Stimulated activated CD8-positive, alpha-beta memory T cell treated with anti-CD3 and anti-CD28 coated beads, Interleukin-4, amount 100 ng/mL, for 1 hour (primary cell): ENCODE measurements around the gene JAK2.
"Not testable (repeated sequence)": the region's sequence is repeated elsewhere in the genome, so short reads cannot be mapped to it uniquely, and the experiment has no call there.

Experiments
- DNase-seq, 2 donors: peaks; one replicate each; pipeline ENCODE4 v3.0.0-alpha.2; 2020; ENCODE audit warnings: low read depth in 2 of 2, low spot score in 1 of 2

JAK2 gene

DNA sequence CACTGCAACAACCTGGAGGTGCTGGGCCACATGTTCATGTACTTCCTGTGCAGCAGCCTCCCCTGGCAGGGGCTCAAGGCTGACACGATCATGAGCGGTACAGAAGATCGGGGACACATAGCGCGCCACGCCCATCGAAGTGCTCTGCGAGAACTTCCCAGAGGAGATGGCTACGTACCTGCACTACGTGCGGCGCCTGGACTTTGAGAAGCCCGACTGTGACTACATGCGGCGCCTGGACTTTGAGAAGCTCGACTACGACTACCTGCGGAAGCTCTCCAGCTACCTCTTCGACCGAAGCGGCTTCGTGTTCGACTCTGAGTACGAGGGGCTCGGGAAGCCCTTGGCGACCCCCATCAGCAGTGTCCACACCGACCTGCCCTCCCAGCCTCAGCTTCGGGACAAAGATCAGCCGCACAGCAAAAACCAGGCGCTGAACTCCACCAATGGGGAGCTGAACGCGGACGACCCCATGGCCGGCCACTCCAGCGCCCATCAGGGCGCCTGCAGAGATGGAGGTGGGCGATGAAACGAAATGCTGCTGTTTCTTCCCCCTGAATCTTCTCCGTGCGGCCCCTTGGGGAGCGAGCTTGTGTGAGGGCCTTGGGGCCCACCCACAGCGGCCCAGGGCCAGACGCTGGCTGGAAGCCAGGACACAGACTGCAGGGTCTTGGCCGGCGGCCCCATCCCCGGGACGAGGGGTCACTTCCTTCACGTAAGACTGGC is 56.5 kb downstream of the JAK2 start:
- DNase-seq, result no peak

DNA sequence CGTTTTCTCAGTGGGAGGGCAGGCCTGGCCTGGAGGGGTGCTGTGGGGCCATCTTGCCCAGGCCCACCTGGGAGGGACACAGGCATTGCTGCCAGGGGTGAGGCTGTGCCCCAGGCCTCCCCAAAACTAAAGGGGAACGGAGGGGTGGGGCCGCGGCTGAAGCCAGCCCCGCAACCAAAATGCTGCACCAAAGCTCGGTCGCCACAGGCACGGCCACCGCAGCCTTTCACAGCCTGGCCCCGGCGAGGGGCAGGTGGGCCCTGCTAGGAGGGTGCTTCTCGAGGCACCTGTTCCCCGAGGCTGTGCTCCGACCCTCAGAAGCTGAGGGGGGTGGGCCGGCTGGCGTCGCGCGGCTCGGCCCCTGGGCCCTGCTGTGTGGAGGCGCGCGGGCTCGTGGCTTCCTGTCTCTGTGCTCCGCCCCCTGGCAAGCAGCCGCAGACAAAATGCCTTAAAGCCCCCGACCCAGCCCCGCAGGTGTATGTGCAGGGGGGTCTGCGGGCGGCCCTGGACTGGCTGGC is 57.6 kb downstream of the JAK2 start:
- DNase-seq, result no peak

DNA sequence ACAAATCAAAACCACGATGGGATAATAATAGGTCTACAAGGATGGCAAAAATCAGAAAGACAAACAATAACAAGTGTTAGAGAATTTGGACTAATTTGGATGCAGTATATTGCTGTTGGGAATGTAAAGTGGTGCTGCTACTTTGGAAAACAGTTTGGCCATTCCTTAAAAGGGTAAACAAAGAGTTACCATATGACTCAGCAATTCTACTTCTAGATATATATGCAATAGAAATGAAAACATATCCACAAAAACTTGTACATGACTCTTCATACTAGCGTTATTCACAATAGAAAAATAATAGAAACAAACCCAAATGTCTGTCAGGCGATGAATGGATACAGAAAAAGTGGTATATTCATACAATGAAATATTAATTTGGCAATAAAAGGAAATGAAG is 58.3 kb downstream of the JAK2 start:
- DNase-seq, result no peak

DNA sequence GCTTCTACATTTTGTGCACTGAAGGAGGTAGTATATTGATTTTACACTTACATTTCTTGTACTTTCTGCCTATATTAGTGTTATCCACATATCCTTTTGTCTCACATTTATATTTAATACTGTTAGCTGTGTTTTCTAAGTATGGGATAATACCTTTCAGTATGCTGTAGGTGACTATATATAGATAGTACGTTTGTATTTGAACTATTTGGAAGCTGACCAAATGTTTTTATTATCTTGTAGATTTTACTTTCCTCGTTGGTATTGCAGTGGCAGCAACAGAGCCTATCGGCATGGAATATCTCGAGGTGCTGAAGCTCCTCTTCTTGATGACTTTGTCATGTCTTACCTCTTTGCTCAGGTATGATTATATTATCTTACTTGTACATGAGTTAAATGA is 59.1 kb downstream of the JAK2 start:
- DNase-seq, result no peak

DNA sequence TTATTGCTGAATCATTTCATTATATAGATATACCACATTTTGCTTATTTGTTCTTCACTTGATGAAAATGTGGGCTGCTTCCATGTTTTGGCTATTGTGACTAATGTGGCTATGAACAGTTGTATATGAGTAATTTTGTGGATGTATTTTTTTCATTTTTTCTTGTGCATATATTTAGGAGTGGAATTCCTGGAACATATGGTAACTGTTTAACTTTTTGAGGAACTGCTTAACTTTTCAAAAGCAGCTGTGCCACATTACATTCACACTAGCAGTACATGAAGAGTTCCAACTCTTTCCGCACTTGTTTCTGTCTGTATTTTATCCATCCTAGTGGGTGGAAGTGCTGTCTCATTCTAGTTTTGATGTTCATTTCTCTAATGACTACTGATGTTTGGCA is 67.8 kb downstream of the JAK2 start:
- no peak for DNase-seq

DNA sequence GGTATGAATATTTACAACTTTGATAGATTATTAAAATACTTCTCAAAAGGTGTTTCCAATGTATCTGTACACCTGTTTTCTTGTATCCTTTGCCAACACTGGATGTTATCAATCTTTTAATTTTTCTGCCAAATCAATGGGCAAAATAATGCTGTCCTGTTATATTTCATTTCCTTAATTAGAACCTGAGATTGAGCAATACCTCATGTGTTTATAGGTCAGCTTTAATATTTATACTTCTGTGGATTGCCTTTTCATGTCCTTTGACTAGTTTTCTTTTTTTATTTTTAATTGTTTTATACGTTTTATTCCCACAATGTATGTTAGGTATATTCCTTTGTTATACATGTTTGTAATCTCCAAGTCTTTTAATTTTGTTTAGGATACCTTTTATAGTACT is 77.6 kb downstream of the JAK2 start:
- DNase-seq, result no peak

DNA sequence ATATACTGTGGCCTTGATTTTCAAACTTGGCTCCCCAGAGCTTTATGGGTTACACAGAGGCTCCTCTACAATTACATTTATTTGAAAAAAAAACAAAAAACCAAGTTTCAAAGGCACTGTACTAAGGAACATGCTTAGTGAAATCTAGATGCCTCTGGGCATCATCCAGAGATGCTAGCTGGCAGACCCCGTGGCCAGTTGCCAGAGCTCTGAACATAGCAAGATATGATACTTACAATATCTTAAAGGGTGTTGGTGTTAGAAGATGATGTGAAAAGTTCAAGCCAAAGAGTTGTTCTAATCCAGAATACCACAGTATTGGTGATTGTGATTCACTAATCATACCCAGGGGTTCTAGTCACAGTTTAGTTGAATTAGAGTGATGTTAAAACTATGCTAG is 87.8 kb downstream of the JAK2 start:
- no peak for DNase-seq

DNA sequence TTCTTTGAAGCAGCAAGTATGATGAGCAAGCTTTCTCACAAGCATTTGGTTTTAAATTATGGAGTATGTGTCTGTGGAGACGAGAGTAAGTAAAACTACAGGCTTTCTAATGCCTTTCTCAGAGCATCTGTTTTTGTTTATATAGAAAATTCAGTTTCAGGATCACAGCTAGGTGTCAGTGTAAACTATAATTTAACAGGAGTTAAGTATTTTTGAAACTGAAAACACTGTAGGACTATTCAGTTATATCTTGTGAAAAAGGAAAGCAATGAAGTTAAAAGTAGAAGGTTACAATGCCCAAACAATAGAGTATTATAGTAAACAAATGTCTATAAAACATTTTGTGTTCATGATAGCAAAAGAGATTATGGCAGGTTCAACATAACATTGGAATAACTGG is 88.6 kb downstream of the JAK2 start:
- DNase-seq, result no peak

DNA sequence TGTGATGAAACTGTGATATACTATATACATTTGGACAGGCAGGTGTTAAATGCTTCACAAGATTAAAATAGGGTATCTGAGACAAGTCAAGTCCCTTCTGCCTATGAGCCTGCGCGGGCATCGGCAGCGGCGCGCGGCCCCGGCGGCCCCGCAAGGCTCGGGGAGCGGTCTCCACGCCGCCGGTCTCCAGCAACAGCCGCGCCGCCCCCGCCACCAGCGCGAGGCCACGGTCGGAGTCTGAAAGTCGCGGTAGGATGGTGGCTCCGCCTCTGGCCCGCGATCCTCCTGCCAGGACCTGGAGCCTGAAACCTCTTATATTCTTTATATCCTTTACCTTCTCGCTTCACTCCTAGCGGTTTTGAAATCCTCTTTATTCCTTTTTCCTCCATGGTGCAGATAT is 100.9 kb downstream of the JAK2 start:
- no peak for DNase-seq

DNA sequence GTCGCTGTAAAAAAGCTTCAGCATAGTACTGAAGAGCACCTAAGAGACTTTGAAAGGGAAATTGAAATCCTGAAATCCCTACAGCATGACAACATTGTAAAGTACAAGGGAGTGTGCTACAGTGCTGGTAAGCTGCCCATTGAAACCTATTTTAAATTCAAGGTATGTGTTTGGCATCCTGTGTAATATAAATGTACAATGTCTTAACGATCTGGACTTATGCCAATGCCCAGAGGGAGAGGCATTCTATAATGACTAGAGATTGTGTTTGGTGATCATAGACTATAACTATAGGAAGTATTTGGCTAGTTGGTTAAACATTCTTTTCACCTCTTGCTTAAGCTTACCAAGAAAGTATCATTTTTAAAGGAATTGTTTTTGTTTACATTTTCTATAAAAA is 104.7 kb downstream of the JAK2 start:
- no peak for DNase-seq

DNA sequence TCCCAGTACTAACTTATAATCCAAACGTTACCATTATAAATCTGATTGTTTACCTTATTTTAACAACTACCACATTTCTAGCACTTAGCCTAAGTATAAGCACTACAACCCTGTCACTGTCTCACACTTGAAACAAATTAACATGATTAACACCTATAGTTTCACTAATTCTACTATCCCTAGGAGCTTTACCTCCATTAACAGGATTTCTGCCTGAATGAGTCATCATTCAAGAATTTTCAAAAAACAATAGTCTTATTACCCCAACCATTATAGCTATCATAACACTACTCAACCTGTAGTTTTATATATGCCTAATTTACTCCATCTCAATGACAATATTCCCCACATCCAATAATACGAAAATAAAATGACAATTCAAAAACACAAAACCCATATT is 110.7 kb downstream of the JAK2 start:
- no peak for DNase-seq

DNA sequence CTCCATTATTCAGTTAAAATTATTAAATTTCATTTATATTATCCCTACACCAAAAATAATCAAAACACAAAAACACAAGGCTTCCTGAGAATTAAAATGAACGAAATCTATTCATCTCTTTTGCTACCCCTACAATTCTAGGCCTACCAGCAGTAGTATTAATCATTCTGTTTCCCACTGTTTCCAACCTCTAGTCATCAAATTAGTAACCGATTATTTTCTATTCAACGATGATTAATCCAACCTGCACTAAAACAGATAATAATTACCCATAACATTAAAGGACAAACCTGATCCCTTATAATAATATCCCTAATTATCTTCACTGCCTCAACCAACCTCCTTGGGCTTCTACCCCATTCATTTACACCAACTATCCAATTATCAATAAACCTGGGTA is 114.4 kb downstream of the JAK2 start:
- no peak for DNase-seq

DNA sequence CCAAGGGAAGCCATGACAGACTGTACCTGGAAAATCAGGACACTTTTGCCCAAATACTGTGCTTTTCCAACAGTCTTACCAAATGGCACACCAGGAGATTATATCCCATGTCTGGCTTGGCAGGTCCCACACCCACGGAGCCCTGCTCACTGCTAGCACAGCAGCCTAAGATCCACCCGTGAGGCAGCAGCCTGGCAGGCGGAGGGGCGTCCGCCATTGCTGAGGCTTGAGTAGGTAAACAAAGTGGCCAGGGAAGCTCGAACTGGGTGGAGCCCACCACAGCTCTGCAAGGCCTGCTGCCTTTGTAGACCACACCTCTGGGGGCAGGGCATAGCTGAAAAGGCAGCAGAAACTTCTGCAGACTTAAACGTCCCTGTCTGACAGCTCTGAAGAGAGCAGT is 116.1 kb downstream of the JAK2 start:
- not testable (repeated sequence) for DNase-seq

DNA sequence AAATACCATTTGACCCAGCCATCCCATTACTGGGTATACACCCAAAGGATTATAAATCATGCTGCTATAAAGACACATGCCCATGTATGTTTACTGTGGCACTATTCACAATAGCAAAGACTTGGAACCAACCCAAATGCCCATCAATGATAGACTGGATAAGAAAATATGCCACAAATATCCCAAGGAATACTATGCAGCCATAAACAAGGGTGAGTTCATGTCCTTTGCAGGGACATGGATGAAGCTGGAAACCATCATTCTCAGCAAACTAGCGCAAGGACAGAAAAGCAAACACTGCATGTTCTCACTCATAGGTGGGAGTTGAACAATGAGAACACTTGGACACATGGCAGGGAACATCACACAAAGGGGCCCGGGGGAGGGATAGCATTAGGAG is 121.4 kb downstream of the JAK2 start:
- DNase-seq, result not testable (repeated sequence)

DNA sequence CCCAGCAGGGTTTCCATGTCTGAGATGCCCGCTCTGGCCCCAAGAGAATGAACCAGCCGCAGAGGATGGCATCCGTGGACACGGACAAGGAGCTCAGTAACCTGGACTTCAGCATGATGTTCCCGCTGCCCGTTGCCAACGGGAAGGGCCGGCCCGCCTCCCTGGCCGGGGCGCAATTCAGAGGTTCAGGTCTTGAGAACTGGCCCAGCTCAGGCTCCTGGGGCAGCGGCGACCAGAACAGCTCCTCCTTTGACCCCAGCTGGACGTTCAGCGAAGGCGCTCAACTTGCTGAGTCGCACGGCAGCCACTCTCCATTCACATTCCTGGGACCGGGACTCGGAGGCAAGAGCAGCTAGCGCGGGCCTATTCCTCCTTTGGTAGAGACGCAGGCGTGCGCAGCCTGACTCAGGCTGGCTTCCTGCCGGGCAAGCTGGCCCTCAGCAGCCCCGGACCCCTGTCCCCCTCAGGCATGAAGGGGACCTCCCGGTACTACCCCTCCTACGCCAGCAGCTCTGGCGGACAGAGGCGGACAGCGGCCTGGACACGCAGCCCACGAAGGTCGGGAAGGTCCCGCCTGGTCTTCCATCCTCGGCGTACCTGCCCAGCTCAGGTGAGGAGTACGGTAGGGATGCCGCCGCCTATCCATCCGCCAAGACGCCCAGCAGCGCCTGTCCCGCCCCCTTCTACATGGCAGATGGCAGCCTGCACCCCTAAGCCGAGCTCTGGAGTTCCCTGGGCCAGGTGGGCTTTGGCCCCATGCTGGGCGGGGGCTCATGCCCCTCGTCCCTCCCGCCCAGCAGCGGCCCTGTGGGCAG is 126.0 kb downstream of the JAK2 start:
- no peak for DNase-seq

DNA sequence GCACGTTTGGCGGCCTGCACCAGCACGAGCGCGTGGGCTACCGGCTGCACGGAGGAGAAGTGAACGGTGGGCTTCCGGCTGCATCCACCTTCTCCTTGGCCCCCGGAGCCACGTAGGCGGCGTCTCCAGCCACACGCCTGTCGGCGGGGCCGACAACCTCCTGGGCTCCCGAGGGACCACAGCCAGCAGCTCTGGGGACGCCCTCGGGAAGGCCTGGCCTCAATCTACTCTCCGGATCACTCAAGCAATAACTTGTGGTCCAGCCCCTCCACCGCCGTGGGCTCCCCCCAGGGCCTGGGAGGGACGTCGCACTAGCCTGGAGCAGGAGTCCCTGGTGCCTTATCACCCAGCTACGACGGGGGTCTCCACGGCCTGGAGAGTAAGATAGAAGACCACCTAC is 126.6 kb downstream of the JAK2 start:
- no peak for DNase-seq

DNA sequence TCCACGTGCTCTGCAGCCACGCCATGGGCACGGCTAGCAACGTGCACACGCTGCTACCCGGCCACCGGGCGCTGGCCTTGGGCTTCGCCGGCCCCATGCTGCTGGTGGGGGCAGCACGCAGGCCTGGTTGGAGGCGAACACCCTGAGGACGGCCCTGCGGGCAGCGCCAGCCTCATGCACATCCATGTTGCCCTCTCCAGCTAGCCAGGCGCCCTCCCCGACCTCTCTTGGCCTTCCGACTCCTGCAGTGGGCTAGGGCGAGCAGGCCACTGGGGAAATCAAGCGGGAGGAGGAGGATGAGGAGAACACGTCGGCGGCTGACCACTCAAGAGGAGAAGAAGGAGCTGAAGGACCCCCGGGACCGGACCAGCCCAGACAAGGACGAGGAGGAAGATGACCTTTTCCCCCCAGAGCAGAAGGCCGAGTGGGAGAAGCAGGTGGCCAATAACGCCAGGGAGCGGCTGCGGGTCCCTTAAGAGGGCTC is 127.1 kb downstream of the JAK2 start:
- DNase-seq, result no peak

DNA sequence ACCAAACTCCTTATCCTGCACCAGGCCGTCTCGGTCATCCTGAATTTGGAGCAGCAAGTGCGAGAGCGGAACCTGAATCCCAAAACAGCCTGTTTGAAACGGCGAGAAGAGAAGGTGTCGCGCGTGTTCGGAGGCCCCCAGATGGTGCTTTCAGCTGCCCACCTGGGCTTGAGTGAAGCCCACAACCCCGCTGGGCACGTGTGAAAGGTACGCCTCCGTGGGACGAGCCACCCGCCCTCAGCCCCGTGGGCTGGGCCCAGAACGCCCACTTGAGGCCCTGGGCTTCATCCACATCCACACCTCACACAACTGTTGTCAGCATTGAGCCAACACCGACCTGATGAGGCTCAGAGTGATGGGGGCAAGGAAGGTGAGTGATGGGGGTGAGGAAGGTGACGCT is 127.6 kb downstream of the JAK2 start:
- no peak for DNase-seq

DNA sequence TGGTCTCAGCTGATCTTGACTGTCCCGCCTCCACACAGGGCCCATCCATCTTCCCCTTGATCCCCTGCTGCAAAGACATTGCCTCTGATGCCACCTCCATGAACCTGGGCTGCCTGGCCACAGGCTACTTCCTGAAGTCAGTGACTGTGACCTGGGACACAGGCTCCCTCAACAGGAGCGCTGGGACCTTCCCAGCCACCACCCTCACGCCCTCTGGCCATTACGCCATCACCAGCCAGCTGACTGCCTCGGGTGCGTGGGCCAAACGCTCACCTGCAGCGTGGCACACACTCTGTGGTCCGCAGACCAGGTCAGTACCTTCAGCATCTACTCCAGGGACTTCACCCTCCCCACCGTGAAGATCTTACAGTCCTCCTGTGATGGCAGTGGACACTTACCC is 128.5 kb downstream of the JAK2 start:
- DNase-seq, result no peak

DNA sequence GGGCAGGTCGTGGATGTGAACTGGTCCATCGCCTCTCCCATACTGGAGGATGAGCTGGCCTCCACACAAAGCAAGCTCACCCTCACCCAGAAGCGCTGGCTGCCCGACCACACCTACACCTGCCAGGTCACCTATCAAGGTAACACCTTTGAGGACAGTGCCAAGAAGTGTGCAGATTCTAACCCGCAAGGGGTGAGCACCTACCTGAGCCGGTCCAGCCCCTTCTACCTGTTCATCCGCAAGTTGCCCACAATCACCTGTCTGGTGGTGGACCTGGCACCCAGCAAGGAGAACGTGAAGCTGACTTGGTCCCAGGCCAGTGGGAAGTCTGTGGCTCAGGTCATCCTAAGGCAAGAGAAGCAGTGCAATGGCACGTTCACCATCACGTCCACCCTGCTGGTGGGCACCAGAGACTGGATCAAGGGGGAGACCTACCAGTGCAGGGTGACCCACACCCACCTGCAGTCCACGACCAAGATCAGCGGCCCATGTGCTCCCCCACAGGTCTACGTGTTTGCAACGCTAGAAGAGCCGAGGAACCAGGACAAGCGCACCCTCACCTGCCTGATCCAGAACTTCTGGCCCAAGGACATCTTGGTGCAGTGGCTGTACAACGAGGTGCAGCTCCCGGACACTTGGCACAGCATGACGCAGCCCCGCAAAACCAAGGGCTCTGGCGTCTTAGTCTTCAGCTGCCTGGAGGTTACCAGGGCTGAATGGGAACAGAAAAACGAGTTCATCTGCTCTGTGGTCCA is 129.1 kb downstream of the JAK2 start:
- no peak for DNase-seq

DNA sequence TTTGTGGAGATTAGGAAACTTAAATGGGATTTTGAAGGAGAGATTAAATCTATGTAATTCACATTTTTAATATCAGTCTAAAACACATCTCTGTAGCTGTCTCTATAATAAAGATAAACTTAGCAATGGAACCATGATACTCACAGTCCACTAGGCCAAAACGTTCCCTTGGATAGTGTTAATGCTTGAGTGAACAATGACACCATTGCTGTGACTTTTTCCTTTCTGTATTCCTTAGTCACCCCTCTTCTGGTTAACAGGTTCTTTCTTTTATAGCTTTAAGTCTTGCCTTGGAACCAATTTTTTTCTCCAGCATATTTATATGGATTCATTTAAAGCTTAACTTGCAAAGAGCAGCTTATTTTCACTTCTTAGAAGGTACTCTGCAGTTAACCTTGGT is 137.0 kb downstream of the JAK2 start:
- no peak for DNase-seq

DNA sequence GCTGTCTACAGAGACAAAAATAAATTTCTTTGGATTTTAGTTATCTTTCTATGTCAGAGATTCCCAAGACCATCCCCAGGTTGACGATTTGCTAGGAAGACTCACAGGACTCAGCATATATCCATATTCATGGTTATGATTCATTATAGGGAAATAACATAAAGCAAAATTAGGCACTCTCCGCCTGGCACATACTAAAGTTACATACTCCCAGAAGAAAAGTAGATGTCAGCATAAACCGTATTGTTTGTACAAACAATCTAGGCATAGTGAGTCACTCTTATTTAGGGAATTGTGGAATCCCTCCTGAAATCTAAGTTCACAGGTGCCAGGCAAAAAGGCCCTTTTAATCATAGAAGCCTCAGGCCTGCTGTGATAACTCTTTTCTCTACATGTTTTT is 137.4 kb downstream of the JAK2 start:
- no peak for DNase-seq
